ENCODE measurements around the gene MCIDAS.

GRCh38 chr5:55225346-55225745 is 1.8 kb downstream of the MCIDAS start:
- no peak for TF ChIP-seq SP4 (IDR thresholded peaks at IDR 0.05; ENCODE audit: low read length)
- no peak for TF ChIP-seq CTCF (IDR thresholded peaks at IDR 0.05; ENCODE audit: control extremely low read depth in 1 of 3, insufficient read depth in 1 of 3, low read depth in 1 of 3, low read length in 3 of 3)
- no peak for TF ChIP-seq EZH2 (IDR thresholded peaks at IDR 0.05; ENCODE audit: low read depth, low read length, severe bottlenecking)
- TF ChIP-seq SIN3A (conservative IDR thresholded peaks at IDR 0.05 in 1 of 2, IDR thresholded peaks at IDR 0.05 in 1 of 2; ENCODE audit: low read depth in 1 of 2, low read length in 2 of 2): no peak
- TF ChIP-seq TBP (IDR thresholded peaks at IDR 0.05; ENCODE audit: low read depth, low read length): no peak
- TF ChIP-seq BACH1 (IDR thresholded peaks at IDR 0.05; ENCODE audit: low read length): no peak
- no peak for TF ChIP-seq SIRT6 (IDR thresholded peaks at IDR 0.05; ENCODE audit: low read length)
- TF ChIP-seq USF2 (IDR thresholded peaks at IDR 0.05; ENCODE audit: low read length): no peak

Measured in H1 (cell line).